SK-N-SH (cell line): ENCODE data around the gene KCTD4. TPM values are rescaled to one million over a fixed set of nuclear protein-coding genes. Genes with fewer than 3 reads are reported as not detected.
"Not testable (repeated sequence)": the region's sequence is repeated elsewhere in the genome, so short reads cannot be mapped to it uniquely, and the experiment has no call there.

Experiments used
- CTCF ChIA-PET: fragments of 300-600, 350-600 bp; formaldehyde crosslinking; extraction: SDS; loops from one replicate; lab custom pipeline; 2021; lab: Yijun Ruan, JAX
- POLR2A ChIA-PET: fragments of 350-600 bp; sonication (Branson Sonifier 250); formaldehyde crosslinking; extraction: SDS; loops from one replicate; lab custom pipeline; 2020; ENCODE audit warnings: antibody characterized with exemption, inconsistent platforms; lab: Yijun Ruan, JAX
- DNase-seq: peaks from one replicate; pipeline ENCODE4 v3.0.0; 2012
- H2AFZ ChIP-seq: fragments of 200-600 bp; sonication (generic); 2 replicates; pipeline ENCODE4 v1.8.1; 2016; ENCODE audit warnings: antibody characterized with exemption, mild to moderate bottlenecking, low read depth
- H3F3A ChIP-seq: fragments of 200-600 bp; sonication (generic); replicated peaks from 2 replicates; pipeline ENCODE3; 2016; ENCODE audit warnings: antibody characterized with exemption, mild to moderate bottlenecking; ENCODE audit not compliant: insufficient read depth
- H3K27ac ChIP-seq, 2 experiments: fragments of 200-500 bp in 1 of 2; fragments of 200-600 bp in 1 of 2; sonication (Bioruptor generic) in 1 of 2; sonication (generic), shearing (Covaris generic) in 1 of 2; 2 replicates each; pipeline versions ENCODE4 v1.5.1 to v1.6.1; 2014 to 2016; ENCODE audit warnings: low read depth in 2 of 2, inconsistent platforms in 1 of 2, low read length in 1 of 2, mild to moderate bottlenecking in 1 of 2, mixed read lengths in 1 of 2
- H3K27me3 ChIP-seq: fragments of 200-600 bp; sonication (generic), shearing (Covaris generic); 2 replicates; pipeline ENCODE4 v1.6.1; 2016; ENCODE audit warnings: mixed run types; ENCODE audit not compliant: insufficient read depth
- H3K36me3 ChIP-seq, 2 experiments: fragments of 200-500 bp in 1 of 2; fragments of 200-600 bp in 1 of 2; sonication (Bioruptor generic) in 1 of 2; sonication (generic) in 1 of 2; replicated peaks in 1 of 2; 2 replicates each; pipeline versions ENCODE3 to v1.5.1; 2014 to 2016; ENCODE audit warnings: low read length in 1 of 2, mild to moderate bottlenecking in 1 of 2; ENCODE audit not compliant: insufficient read depth in 2 of 2, control insufficient read depth in 1 of 2
- H3K4me1 ChIP-seq, 2 experiments: fragments of 200-500 bp in 1 of 2; fragments of 200-600 bp in 1 of 2; sonication (Bioruptor generic) in 1 of 2; sonication (generic), shearing (Covaris generic) in 1 of 2; 2 replicates each; pipeline versions ENCODE4 v1.5.1 to v1.6.1; 2014 to 2016; ENCODE audit warnings: low read depth in 1 of 2, low read length in 1 of 2, mixed run types in 1 of 2; ENCODE audit not compliant: insufficient read depth in 2 of 2, control insufficient read depth in 1 of 2
- H3K4me2 ChIP-seq: fragments of 200-600 bp; sonication (generic), shearing (Covaris generic); 2 replicates; pipeline ENCODE4 v1.6.1; 2017; ENCODE audit warnings: mixed run types
- H3K4me3 ChIP-seq, 2 experiments: fragments of 200-500 bp in 1 of 2; fragments of 200-600 bp in 1 of 2; sonication (Bioruptor generic) in 1 of 2; sonication (generic), shearing (Covaris generic) in 1 of 2; 2 replicates each; pipeline versions ENCODE4 v1.5.1 to v1.8.1; 2014 to 2016; ENCODE audit warnings: low read depth in 2 of 2, inconsistent platforms in 1 of 2, low read length in 1 of 2, mild to moderate bottlenecking in 1 of 2, mixed read lengths in 1 of 2, moderate library complexity in 1 of 2
- H3K79me2 ChIP-seq: fragments of 200-600 bp; sonication (generic); 2 replicates; pipeline ENCODE4 v1.8.1; 2017; ENCODE audit warnings: mild to moderate bottlenecking; ENCODE audit not compliant: insufficient read depth
- H3K9ac ChIP-seq: fragments of 200-600 bp; sonication (generic); 2 replicates; pipeline ENCODE4 v1.6.1; 2017; ENCODE audit warnings: mixed run types
- H3K9me2 ChIP-seq: fragments of 200-600 bp; sonication (generic); 2 replicates; pipeline ENCODE4 v1.6.1; 2017; ENCODE audit warnings: mixed run types
- H3K9me3 ChIP-seq: fragments of 200-600 bp; sonication (generic); 2 replicates; pipeline ENCODE4 v1.6.1; 2017; ENCODE audit warnings: mixed run types, mild to moderate bottlenecking, moderate library complexity
- H4K20me1 ChIP-seq: fragments of 200-600 bp; sonication (generic); 2 replicates; pipeline ENCODE4 v1.6.1; 2017; ENCODE audit warnings: mild to moderate bottlenecking, mixed run types; ENCODE audit not compliant: insufficient read depth
- EP300 ChIP-seq, 2 experiments: IDR thresholded peaks; 2 replicates each; pipeline versions ENCODE4 v1.4.0 to v1.6.1; 2012; ENCODE audit warnings: borderline replicate concordance in 1 of 2, low read depth in 1 of 2, low read length in 1 of 2
- FOSL2 ChIP-seq: IDR thresholded peaks from 2 replicates; pipeline ENCODE4 v1.4.0; 2012; ENCODE audit warnings: low read depth, mild to moderate bottlenecking, moderate library complexity, borderline replicate concordance
- FOXM1 ChIP-seq: IDR thresholded peaks from 2 replicates; pipeline ENCODE4 v1.4.0; 2012; ENCODE audit warnings: low read depth, mild to moderate bottlenecking
- GATA2 ChIP-seq: sonication (generic); formaldehyde crosslinking; IDR thresholded peaks from 2 replicates; pipeline ENCODE4 v1.5.0; 2020; ENCODE audit warnings: mild to moderate bottlenecking, missing genetic modification reagents
- JUND ChIP-seq: IDR thresholded peaks from 2 replicates; pipeline ENCODE4 v1.4.0; 2012
- MAX ChIP-seq: IDR thresholded peaks from 2 replicates; pipeline ENCODE4 v1.4.0; 2012; ENCODE audit warnings: low read depth
- MEF2A ChIP-seq: IDR thresholded peaks from 2 replicates; pipeline ENCODE4 v1.4.0; 2012; ENCODE audit warnings: low read depth, borderline replicate concordance
- NFIC ChIP-seq: IDR thresholded peaks from 2 replicates; pipeline ENCODE4 v1.4.0; 2012; ENCODE audit warnings: borderline replicate concordance
- PBX3 ChIP-seq: IDR thresholded peaks from 2 replicates; pipeline ENCODE4; 2012
- POLR2AphosphoS5 ChIP-seq: IDR thresholded peaks from 2 replicates; pipeline ENCODE4 v1.6.1; 2012; ENCODE audit warnings: low read depth, low read length
- RAD21 ChIP-seq: IDR thresholded peaks from 2 replicates; pipeline ENCODE4 v1.6.1; 2012; ENCODE audit warnings: mild to moderate bottlenecking, low read length
- RXRA ChIP-seq: IDR thresholded peaks from 2 replicates; pipeline ENCODE4 v1.4.0; 2012; ENCODE audit warnings: low read depth, mild to moderate bottlenecking, borderline replicate concordance
- TCF12 ChIP-seq: IDR thresholded peaks from 2 replicates; pipeline ENCODE4 v1.4.0; 2012
- TEAD4 ChIP-seq: IDR thresholded peaks from 2 replicates; pipeline ENCODE4 v1.4.0; 2012; ENCODE audit warnings: mild to moderate bottlenecking, borderline replicate concordance; ENCODE audit not compliant: insufficient read depth
- USF2 ChIP-seq: fragments of 150-350 bp; IDR thresholded peaks from 2 replicates; pipeline ENCODE4 v1.6.1; 2017; ENCODE audit warnings: antibody characterized with exemption, low read length, low read depth, borderline replicate concordance
- WGBS: methylation state at CpG from one replicate; pipeline ENCODE4 v1.1.6; 2017; ENCODE audit warnings: low lambda C conversion rate; 5-methylcytosine and 5-hydroxymethylcytosine counted together
- polyA plus RNA-seq, 3 experiments: library from polyadenylated mRNA; depleted of rRNA; stranded (reverse); fragments of >200 nt; gene quantifications; 2 replicates each; pipeline ENCODE4 v1.2.3, GENCODE V29; 2012
- TF ChIP-seq, protein P1 (sequence below): IDR thresholded peaks from 2 replicates; pipeline ENCODE4 v1.4.0; 2012; ENCODE audit warnings: low read depth, borderline replicate concordance

Gene KCTD4
- polyA plus RNA-seq, 1 of the 3 experiments (the other 2 are of a cell fraction) = 0.56 TPM

- TF ChIP-seq GATA2 = no peak
- no peak for TF ChIP-seq RAD21
- no peak for TF ChIP-seq PBX3
- TF ChIP-seq MEF2A = no peak
- TF ChIP-seq USF2 = no peak
- TF ChIP-seq MAX = no peak
Measured at GRCh38 chr13:45191874-45192273, 9.0 kb downstream of the KCTD4 start (continued).

DNA sequence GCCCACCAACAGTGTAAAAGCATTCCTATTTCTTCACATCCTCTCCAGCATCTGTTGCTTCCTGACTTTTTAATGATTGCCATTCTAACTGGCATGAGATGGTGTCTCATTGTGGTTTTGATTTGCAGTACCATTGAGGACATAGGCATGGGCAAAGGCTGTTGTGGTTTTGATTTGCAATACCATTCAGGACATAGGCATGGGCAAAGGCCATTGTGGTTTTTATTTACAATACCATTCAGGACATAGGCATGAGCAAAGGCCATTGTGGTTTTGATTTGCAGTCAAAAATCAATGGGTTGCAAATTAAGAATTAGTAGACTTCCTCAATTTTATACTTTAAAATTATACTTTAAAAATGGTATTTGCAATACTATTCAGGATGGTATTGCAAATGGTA lies 11.3 kb downstream of the KCTD4 start:
- CTCF ChIA-PET, H3K9ac ChIP-seq, H3K9me3 ChIP-seq, POLR2A ChIA-PET, H3K4me3 ChIP-seq, H3K4me2 ChIP-seq, DNase-seq, H4K20me1 ChIP-seq, H3K9me2 ChIP-seq, H3K27me3 ChIP-seq, H2AFZ ChIP-seq: not testable (repeated sequence)
- TF ChIP-seq TCF12 = peak; percentile 92
- TF ChIP-seq RXRA = peak; percentile 71; the same call in 1 of the 2 replicates
- TF ChIP-seq POLR2AphosphoS5 = peak; percentile 21; the same call in 1 of the 2 replicates
- TF ChIP-seq JUND = peak; percentile 86
- peak; percentile 7 to 95; a peak in 3 of 4 replicates for TF ChIP-seq EP300 (IDR thresholded peaks at IDR 0.05; ENCODE audit: borderline replicate concordance in 1 of 2, low read depth in 1 of 2, low read length in 1 of 2)
- peak; percentile 95 for TF ChIP-seq TEAD4
- peak; percentile 84 for TF ChIP-seq PBX3
- TF ChIP-seq NFIC = peak; percentile 77
- TF ChIP-seq FOXM1 = peak; percentile 89
- TF ChIP-seq, protein P1, sequence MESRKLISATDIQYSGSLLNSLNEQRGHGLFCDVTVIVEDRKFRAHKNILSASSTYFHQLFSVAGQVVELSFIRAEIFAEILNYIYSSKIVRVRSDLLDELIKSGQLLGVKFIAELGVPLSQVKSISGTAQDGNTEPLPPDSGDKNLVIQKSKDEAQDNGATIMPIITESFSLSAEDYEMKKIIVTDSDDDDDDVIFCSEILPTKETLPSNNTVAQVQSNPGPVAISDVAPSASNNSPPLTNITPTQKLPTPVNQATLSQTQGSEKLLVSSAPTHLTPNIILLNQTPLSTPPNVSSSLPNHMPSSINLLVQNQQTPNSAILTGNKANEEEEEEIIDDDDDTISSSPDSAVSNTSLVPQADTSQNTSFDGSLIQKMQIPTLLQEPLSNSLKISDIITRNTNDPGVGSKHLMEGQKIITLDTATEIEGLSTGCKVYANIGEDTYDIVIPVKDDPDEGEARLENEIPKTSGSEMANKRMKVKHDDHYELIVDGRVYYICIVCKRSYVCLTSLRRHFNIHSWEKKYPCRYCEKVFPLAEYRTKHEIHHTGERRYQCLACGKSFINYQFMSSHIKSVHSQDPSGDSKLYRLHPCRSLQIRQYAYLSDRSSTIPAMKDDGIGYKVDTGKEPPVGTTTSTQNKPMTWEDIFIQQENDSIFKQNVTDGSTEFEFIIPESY = 0 out of 2 replicates have a peak, but pooled peaks have one; percentile 27
- TF ChIP-seq FOSL2 = peak; percentile 79
- Histone ChIP-seq H3K27ac (peak overlapping the region in 1 of 2 experiments; percentile 53; a peak in 2 of 4 replicates), H3K79me2 (peaks cover 16% of the 10 kb centered on the region), H3K4me1 (peaks cover 2 to 17% of the 10 kb centered on the region in 2 experiments; a peak in 3 of 4 replicates), H3F3A (peaks cover 30% of the 10 kb centered on the region), H3K36me3 (peaks cover 2 to 30% of the 10 kb centered on the region in 2 experiments)

- H3K9me3 ChIP-seq, DNase-seq, H3K4me2 ChIP-seq, H3K4me3 ChIP-seq, POLR2A ChIA-PET, H3K27me3 ChIP-seq, H3K9ac ChIP-seq, CTCF ChIA-PET, H3K9me2 ChIP-seq, H2AFZ ChIP-seq, H4K20me1 ChIP-seq: not testable (repeated sequence)
- H3F3A ChIP-seq = peaks cover 30% of the 10 kb centered on the region
- H3K36me3 ChIP-seq = peaks cover 0 to 33% of the 10 kb centered on the region in 2 experiments
- peaks cover 2 to 17% of the 10 kb centered on the region in 2 experiments; a peak in 3 of 4 replicates for H3K4me1 ChIP-seq
- H3K79me2 ChIP-seq = peaks cover 16% of the 10 kb centered on the region
- WGBS = 90% methylated on average over 3 of the region's 4 CpGs
- peak overlapping the region in 1 of 2 experiments; percentile 53; a peak in 2 of 4 replicates for H3K27ac ChIP-seq
Measured at GRCh38 chr13:45189077-45189476, 11.8 kb downstream of the KCTD4 start.
